HuH-7.5 (cell line): ENCODE data around the gene OLIG1.

Experiments used
- DNase-seq: peaks from one replicate; pipeline ENCODE4 v3.0.0; 2011; ENCODE audit warnings: low spot score

OLIG1 gene

GRCh38 chr21:33063907-33064622 lies 5.9 kb upstream of the OLIG1 start:
- no peak for DNase-seq

- no peak for DNase-seq
Measured at GRCh38 chr21:33064623-33065390, 5.1 kb upstream of the OLIG1 start.

- no peak for DNase-seq
Measured at GRCh38 chr21:33067043-33067442, 2.9 kb upstream of the OLIG1 start.

GRCh38 chr21:33067457-33067856 lies 2.5 kb upstream of the OLIG1 start:
- no peak for DNase-seq

- DNase-seq, result no peak
Measured at GRCh38 chr21:33069243-33069642, 698 bp upstream of the OLIG1 start.

- no peak for DNase-seq
Measured at GRCh38 chr21:33069645-33069993, 322 bp upstream of the OLIG1 start.

GRCh38 chr21:33070744-33070997 lies 730 bp downstream of the OLIG1 start:
- DNase-seq, result no peak

GRCh38 chr21:33070998-33071769 lies 1.2 kb downstream of the OLIG1 start:
- DNase-seq, result no peak

- DNase-seq, result no peak
Measured at GRCh38 chr21:33071770-33072306, 1.9 kb downstream of the OLIG1 start.

- no peak for DNase-seq
Measured at GRCh38 chr21:33073636-33074035, 3.7 kb downstream of the OLIG1 start.

- DNase-seq, result no peak
Measured at GRCh38 chr21:33075128-33075527, 5.2 kb downstream of the OLIG1 start.

- no peak for DNase-seq
Measured at GRCh38 chr21:33075596-33076195, 5.8 kb downstream of the OLIG1 start.

GRCh38 chr21:33076600-33077329 lies 6.8 kb downstream of the OLIG1 start:
- DNase-seq, result no peak

- DNase-seq, result no peak
Measured at GRCh38 chr21:33078907-33079582, 9.1 kb downstream of the OLIG1 start.

- no peak for DNase-seq
Measured at GRCh38 chr21:33080376-33080775, 10.4 kb downstream of the OLIG1 start.

GRCh38 chr21:33080776-33081175 lies 10.8 kb downstream of the OLIG1 start:
- DNase-seq, result no peak

GRCh38 chr21:33088384-33088783 lies 18.4 kb downstream of the OLIG1 start:
- DNase-seq, result no peak

- DNase-seq, result no peak
Measured at GRCh38 chr21:33089395-33090119, 19.6 kb downstream of the OLIG1 start.

- DNase-seq, result no peak
Measured at GRCh38 chr21:33096426-33096825, 26.5 kb downstream of the OLIG1 start.

GRCh38 chr21:33099131-33099530 lies 29.2 kb downstream of the OLIG1 start:
- DNase-seq, result no peak
